Gastrocnemius medialis (tissue), 4 donors: ENCODE results near the gene GALNT7. TPM values are rescaled to one million over a fixed set of nuclear protein-coding genes. Genes with fewer than 3 reads are reported as not detected.

Experiments used
- ATAC-seq, 2 donors: fragments of 150-250 bp; one replicate each; pipeline ENCODE4 v1.9.1; 2016
- DNase-seq, 2 donors: peaks; one replicate each; pipeline ENCODE4 v3.0.0-alpha.2; 2019
- H3K27ac ChIP-seq, 4 donors: fragments of 200-600 bp; sonication (generic); 1 replicate in 1 of 4; 2 replicates in 3 of 4; pipeline ENCODE4 v1.5.1; 2016 to 2018; ENCODE audit warnings: mild to moderate bottlenecking in 2 of 4, moderate library complexity in 1 of 4
- H3K27me3 ChIP-seq, 3 donors: fragments of 200-600 bp; sonication (generic) in 2 of 3; 1 replicate in 1 of 3; 2 replicates in 2 of 3; pipeline versions ENCODE4 v1.5.1 to v1.6.0; 2016 to 2019; ENCODE audit warnings: mild to moderate bottlenecking in 1 of 3, moderate library complexity in 1 of 3
- H3K36me3 ChIP-seq, 2 donors: fragments of 200-600 bp; sonication (generic) in 1 of 2; one replicate each; pipeline ENCODE4 v1.5.1; 2017 to 2018
- H3K4me1 ChIP-seq, 2 donors: fragments of 200-600 bp; sonication (generic) in 1 of 2; one replicate each; pipeline ENCODE4 v1.5.1; 2016 to 2017; ENCODE audit warnings: mild to moderate bottlenecking in 2 of 2
- H3K4me3 ChIP-seq, 4 donors: fragments of 200-600 bp; sonication (generic) in 3 of 4; 1 replicate in 1 of 4; 2 replicates in 3 of 4; pipeline ENCODE4 v1.5.1; 2016 to 2019; ENCODE audit warnings: mild to moderate bottlenecking in 2 of 4
- H3K9me3 ChIP-seq, 3 donors: fragments of 200-600 bp; sonication (generic) in 2 of 3; 1 replicate in 1 of 3; 2 replicates in 2 of 3; pipeline ENCODE4 v1.5.1; 2016 to 2019
- CTCF ChIP-seq, 5 experiments: fragments of 450-650 bp in 3 of 5; fragments of 200-600 bp in 2 of 5; sonication (generic) in 2 of 5; IDR thresholded peaks in 4 of 5; conservative IDR thresholded peaks in 1 of 5; 1 replicate in 4 of 5; 2 replicates in 1 of 5; pipeline ENCODE4 v1.5.1; 2016 to 2019; ENCODE audit warnings: antibody characterized with exemption in 5 of 5, mild to moderate bottlenecking in 3 of 5, moderate library complexity in 3 of 5
- POLR2A ChIP-seq, 2 donors: fragments of 450-650 bp; IDR thresholded peaks; one replicate each; pipeline ENCODE4 v1.6.1; 2017; ENCODE audit warnings: antibody characterized with exemption in 2 of 2, mild to moderate bottlenecking in 2 of 2, moderate library complexity in 2 of 2
- in situ Hi-C, 4 donors: fragments of 200-750 bp; cut with MboI; loops; one replicate each; pipeline versions ENCODE4 v1.15.0 to v1.8.0; 2017; ENCODE audit warnings: low sequenced_read_pairs in 4 of 4
- intact Hi-C: fragments of 100-400 bp; cut with DNase I; formaldehyde crosslinking; loops from one replicate; pipeline ENCODE4 v1.15.1; 2023; ENCODE audit warnings: low total_unique reads
- total RNA-seq, 4 donors: library from RNA; depleted of rRNA; stranded (reverse); fragments of >200 nt; gene quantifications; one replicate each; pipeline versions ENCODE4 v1.1.0 to v1.2.3, GENCODE V29; 2016

The GALNT7 gene
- total RNA-seq, 4 donors from 2014 or later: 0.91 to 2.8 (median 1.1) TPM

- H3K4me3 ChIP-seq: no peak overlapping the region
- no peaks in the 10 kb centered on the region for H3K9me3 ChIP-seq
- H3K27ac ChIP-seq: no peak overlapping the region
- no peaks in the 10 kb centered on the region for H3K4me1 ChIP-seq
- TF ChIP-seq POLR2A (IDR thresholded peaks at IDR 0.05): no peak
- TF ChIP-seq CTCF (IDR thresholded peaks at IDR 0.05 in 4 of 5, conservative IDR thresholded peaks at IDR 0.05 in 1 of 5): no peak
- no peaks in the 10 kb centered on the region for H3K27me3 ChIP-seq
- H3K36me3 ChIP-seq: no peaks in the 10 kb centered on the region
- intact Hi-C loops (no loop called here), in situ Hi-C loops (loop anchor here in 2 of 4 donors (5.0 to 25.0 kb wide), 3 partner anchors 106 to 826 kb away; no protein-coding TSS in a partner anchor)
- ATAC-seq (no peak), DNase-seq (no peak)
Observed at GRCh38 chr4:173311368-173311767, 142.8 kb downstream of the GALNT7 start.

GRCh38 chr4:173314715-173315114, 146.1 kb downstream of the GALNT7 start:
- intact Hi-C loops: loop anchor here (5.0 kb wide), 1 partner anchor 178 kb away; no protein-coding TSS in a partner anchor

GRCh38 chr4:173316060-173316459, 147.4 kb downstream of the GALNT7 start:
- Histone ChIP-seq H3K4me3 (no peak overlapping the region), H3K9me3 (no peaks in the 10 kb centered on the region), H3K27ac (no peak overlapping the region), H3K27me3 (no peaks in the 10 kb centered on the region), H3K36me3 (no peaks in the 10 kb centered on the region), H3K4me1 (peaks cover 6 to 10% of the 10 kb centered on the region in 2 donors)
- intact Hi-C loops (loop anchor here (5.0 kb wide), 1 partner anchor 176 kb away; no protein-coding TSS in a partner anchor), in situ Hi-C loops (loop anchor here in 2 of 4 donors (5.0 to 25.0 kb wide), 4 partner anchors 96 to 821 kb away; no protein-coding TSS in a partner anchor)
- no peak for TF ChIP-seq CTCF (IDR thresholded peaks at IDR 0.05 in 4 of 5, conservative IDR thresholded peaks at IDR 0.05 in 1 of 5)
- TF ChIP-seq POLR2A (IDR thresholded peaks at IDR 0.05): no peak
- no peak for DNase-seq
- ATAC-seq: no peak

More at GRCh38 chr4:173314715-173315114, 146.1 kb downstream of the GALNT7 start:
- DNase-seq (no peak), ATAC-seq (no peak)
- Histone ChIP-seq H3K9me3 (no peaks in the 10 kb centered on the region), H3K27ac (no peak overlapping the region), H3K27me3 (no peaks in the 10 kb centered on the region), H3K4me1 (peaks cover 6 to 10% of the 10 kb centered on the region in 2 donors), H3K36me3 (no peaks in the 10 kb centered on the region), H3K4me3 (no peak overlapping the region)
- TF ChIP-seq CTCF (IDR thresholded peaks at IDR 0.05 in 4 of 5, conservative IDR thresholded peaks at IDR 0.05 in 1 of 5) (no peak), POLR2A (IDR thresholded peaks at IDR 0.05) (no peak)
- in situ Hi-C loops: loop anchor here in 3 of 4 donors (5.0 to 25.0 kb wide), 4 partner anchors 98 to 823 kb away; no protein-coding TSS in a partner anchor

GRCh38 chr4:173317004-173317403, 148.4 kb downstream of the GALNT7 start:
- H3K27me3 ChIP-seq: no peaks in the 10 kb centered on the region
- H3K36me3 ChIP-seq: no peaks in the 10 kb centered on the region
- intact Hi-C loops (loop anchor here (5.0 kb wide), 1 partner anchor 175 kb away; no protein-coding TSS in a partner anchor), in situ Hi-C loops (loop anchor here in 2 of 4 donors (5.0 to 25.0 kb wide), 4 partner anchors 95 to 820 kb away; no protein-coding TSS in a partner anchor)
- H3K27ac ChIP-seq: no peak overlapping the region
- peaks cover 6 to 10% of the 10 kb centered on the region in 2 donors for H3K4me1 ChIP-seq
- no peak for TF ChIP-seq CTCF (IDR thresholded peaks at IDR 0.05 in 4 of 5, conservative IDR thresholded peaks at IDR 0.05 in 1 of 5)
- no peak for TF ChIP-seq POLR2A (IDR thresholded peaks at IDR 0.05)
- H3K9me3 ChIP-seq: no peaks in the 10 kb centered on the region
- H3K4me3 ChIP-seq: no peak overlapping the region
- no peak for ATAC-seq
- no peak for DNase-seq
